Endothelial cell of umbilical vein (primary cell): ENCODE data around the gene MAF.

Experiments
- CTCF ChIP-seq, 2 donors: IDR thresholded peaks; 1 replicate in 1 of 2; 2 replicates in 1 of 2; pipeline ENCODE4 v1.5.1; 2011; ENCODE audit warnings: low read length in 2 of 2, mild to moderate bottlenecking in 2 of 2, moderate library complexity in 2 of 2, control low read depth in 1 of 2, inconsistent platforms in 1 of 2, low read depth in 1 of 2; ENCODE audit not compliant: insufficient read depth in 1 of 2; ENCODE audit errors: extremely low read depth in 1 of 2
- POLR2A ChIP-seq: IDR thresholded peaks from 2 replicates; pipeline ENCODE4 v1.6.1; 2012; ENCODE audit warnings: low read depth, mild to moderate bottlenecking, control low read depth, low read length

- TF ChIP-seq POLR2A (no peak), CTCF (IDR thresholded peaks at IDR 0.05; ENCODE audit: extremely low read depth in 1 of 2, insufficient read depth in 1 of 2, low read depth in 1 of 2, low read length in 2 of 2) (no peak)
Observed at GRCh38 chr16:79623824-79624223, 23.3 kb upstream of the MAF start.
